Activated CD8-positive, alpha-beta T cell treated with anti-CD3 and anti-CD28 coated beads for 36 hours (primary cell): ENCODE data around the gene CNOT1. TPM values are rescaled to one million over a fixed set of nuclear protein-coding genes. Genes with fewer than 3 reads are reported as not detected.

Experiments used
- ATAC-seq: fragments of 200-7000 bp; cut with Tn5 transposase; one replicate; pipeline ENCODE4 v1.10.0; 2021; ENCODE audit warnings: mild to moderate bottlenecking, moderate library complexity
- CTCF ChIA-PET: fragments of 350-600 bp; sonication (Branson Sonifier 250); formaldehyde crosslinking; loops from one replicate; lab custom pipeline; 2021; ENCODE audit warnings: antibody characterized with exemption; lab: Charles Lee
- POLR2A ChIA-PET: fragments of 350-600 bp; sonication (Branson Sonifier 250); formaldehyde crosslinking; loops from one replicate; lab custom pipeline; 2021; ENCODE audit warnings: antibody characterized with exemption; lab: Charles Lee
- DNase-seq: peaks from one replicate; pipeline ENCODE4 v3.0.0-alpha.2; 2020
- H3K27ac Mint-ChIP-seq: one replicate; pipeline ENCODE4 v1.8.0; 2021; ENCODE audit warnings: mild to moderate bottlenecking, mixed read lengths
- H3K27me3 Mint-ChIP-seq: one replicate; pipeline ENCODE4 v1.8.0; 2021; ENCODE audit warnings: mixed read lengths
- H3K36me3 Mint-ChIP-seq: one replicate; pipeline ENCODE4 v1.8.0; 2021; ENCODE audit warnings: low read depth, mixed read lengths
- H3K4me1 Mint-ChIP-seq: one replicate; pipeline ENCODE4 v1.8.0; 2021; ENCODE audit warnings: low read depth, mixed read lengths
- H3K4me3 Mint-ChIP-seq: one replicate; pipeline ENCODE4 v1.8.0; 2021; ENCODE audit warnings: mild to moderate bottlenecking, moderate library complexity, mixed read lengths
- H3K9me3 Mint-ChIP-seq: one replicate; pipeline ENCODE4 v1.8.0; 2021; ENCODE audit warnings: mixed read lengths
- intact Hi-C: fragments of 100-400 bp; cut with micrococcal nuclease; formaldehyde crosslinking; loops from one replicate; pipeline ENCODE4 v1.10.0; 2022
- total RNA-seq, 2 experiments: library from RNA; stranded (reverse); gene quantifications; one replicate each; pipeline ENCODE4 v1.2.3, GENCODE V29; 2021
- TF ChIP-seq, protein P1 (sequence below): fragments of 200-600 bp; IDR thresholded peaks from one replicate; pipeline ENCODE4 v1.8.0; 2022; ENCODE audit warnings: antibody characterized with exemption, mild to moderate bottlenecking

Gene CNOT1
- total RNA-seq, 2 experiments from 2014 or later: 274 to 281 TPM

GRCh38 chr16:58635502-58635901 lies 5.9 kb upstream of the CNOT1 start:
- POLR2A ChIA-PET: no interaction called here
- DNase-seq: no peak
- intact Hi-C loops: no loop called here
- TF ChIP-seq, protein P1, sequence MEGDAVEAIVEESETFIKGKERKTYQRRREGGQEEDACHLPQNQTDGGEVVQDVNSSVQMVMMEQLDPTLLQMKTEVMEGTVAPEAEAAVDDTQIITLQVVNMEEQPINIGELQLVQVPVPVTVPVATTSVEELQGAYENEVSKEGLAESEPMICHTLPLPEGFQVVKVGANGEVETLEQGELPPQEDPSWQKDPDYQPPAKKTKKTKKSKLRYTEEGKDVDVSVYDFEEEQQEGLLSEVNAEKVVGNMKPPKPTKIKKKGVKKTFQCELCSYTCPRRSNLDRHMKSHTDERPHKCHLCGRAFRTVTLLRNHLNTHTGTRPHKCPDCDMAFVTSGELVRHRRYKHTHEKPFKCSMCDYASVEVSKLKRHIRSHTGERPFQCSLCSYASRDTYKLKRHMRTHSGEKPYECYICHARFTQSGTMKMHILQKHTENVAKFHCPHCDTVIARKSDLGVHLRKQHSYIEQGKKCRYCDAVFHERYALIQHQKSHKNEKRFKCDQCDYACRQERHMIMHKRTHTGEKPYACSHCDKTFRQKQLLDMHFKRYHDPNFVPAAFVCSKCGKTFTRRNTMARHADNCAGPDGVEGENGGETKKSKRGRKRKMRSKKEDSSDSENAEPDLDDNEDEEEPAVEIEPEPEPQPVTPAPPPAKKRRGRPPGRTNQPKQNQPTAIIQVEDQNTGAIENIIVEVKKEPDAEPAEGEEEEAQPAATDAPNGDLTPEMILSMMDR: no peak
- H3K27me3 Mint-ChIP-seq: peaks cover 1% of the 10 kb centered on the region
- no peak overlapping the region for H3K4me3 Mint-ChIP-seq
- no peaks in the 10 kb centered on the region for H3K36me3 Mint-ChIP-seq
- no peaks in the 10 kb centered on the region for H3K9me3 Mint-ChIP-seq
- CTCF ChIA-PET: interaction anchor here (1.2 to 2.5 kb wide), 2 partner anchors 26 to 49 kb away, joined by 3 to 6 read pairs; partner anchors contain the start of gene SLC38A7
- peaks cover 6% of the 10 kb centered on the region for H3K4me1 Mint-ChIP-seq
- ATAC-seq: no peak
- no peak overlapping the region for H3K27ac Mint-ChIP-seq

DNA sequence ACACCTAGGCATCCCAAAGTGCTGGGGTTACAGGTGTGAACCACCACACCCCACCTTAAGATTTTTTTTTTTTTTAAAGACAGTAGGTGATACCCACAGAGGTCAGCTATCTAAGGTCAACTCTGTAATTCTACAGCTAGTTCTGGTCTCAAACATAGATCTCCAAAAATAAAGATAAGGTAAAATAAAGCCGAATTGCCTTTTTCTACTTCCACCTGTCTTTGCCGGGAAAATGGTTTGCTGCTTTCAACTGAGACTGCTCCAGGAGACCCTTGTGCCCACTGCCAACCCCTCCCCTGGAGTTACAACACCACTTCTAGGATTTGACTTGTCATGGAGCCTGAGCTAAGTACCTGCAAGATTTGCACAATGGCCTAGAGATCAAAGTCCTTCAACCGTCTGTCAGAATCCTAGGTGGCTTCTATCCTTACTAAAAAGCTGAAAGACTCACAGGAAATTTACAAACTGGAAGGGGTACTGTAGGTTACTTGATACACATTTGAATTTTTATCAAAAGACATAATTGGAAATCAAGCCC lies 4.7 kb upstream of the CNOT1 start:
- no peaks in the 10 kb centered on the region for H3K27me3 Mint-ChIP-seq
- H3K36me3 Mint-ChIP-seq: peaks cover 4% of the 10 kb centered on the region
- H3K27ac Mint-ChIP-seq: no peak overlapping the region
- ChIA-PET CTCF (interaction anchor here (2.5 kb wide), 1 partner anchor 27 kb away, joined by 6 read pairs; no protein-coding TSS in a partner anchor), POLR2A (no interaction called here)
- H3K4me1 Mint-ChIP-seq: peaks cover 10% of the 10 kb centered on the region
- intact Hi-C loops: no loop called here
- ATAC-seq (no peak), DNase-seq (no peak)
- TF ChIP-seq, protein P1: no peak
- H3K9me3 Mint-ChIP-seq: no peaks in the 10 kb centered on the region
- no peak overlapping the region for H3K4me3 Mint-ChIP-seq

GRCh38 chr16:58628845-58629732 lies 537 bp downstream of the CNOT1 start:
- Mint-ChIP-seq H3K4me1 (peaks cover 29% of the 10 kb centered on the region), H3K9me3 (no peaks in the 10 kb centered on the region)

GRCh38 chr16:58624209-58624608 lies 5.4 kb downstream of the CNOT1 start:
- no peak overlapping the region for H3K4me3 Mint-ChIP-seq
- H3K27ac Mint-ChIP-seq: no peak overlapping the region
- TF ChIP-seq, protein P1: no peak
- POLR2A ChIA-PET: interaction anchor here (1.1 kb wide), 1 partner anchor 82 kb away, joined by 3 read pairs; no protein-coding TSS in a partner anchor
- DNase-seq (no peak), ATAC-seq (no peak)
- no peaks in the 10 kb centered on the region for H3K27me3 Mint-ChIP-seq
- peaks cover 31% of the 10 kb centered on the region for H3K4me1 Mint-ChIP-seq
- intact Hi-C loops: no loop called here
- CTCF ChIA-PET: no interaction called here
- peaks cover 54% of the 10 kb centered on the region for H3K36me3 Mint-ChIP-seq
- no peaks in the 10 kb centered on the region for H3K9me3 Mint-ChIP-seq

More at GRCh38 chr16:58628845-58629732, 537 bp downstream of the CNOT1 start:
- ATAC-seq: peak; percentile 0
- Mint-ChIP-seq H3K27me3 (no peaks in the 10 kb centered on the region), H3K27ac (peak overlapping the region; percentile 100), H3K4me3 (peak overlapping the region; percentile 100), H3K36me3 (peaks cover 33% of the 10 kb centered on the region)
- peak; percentile 71 for DNase-seq
- intact Hi-C loops: no loop called here
- ChIA-PET CTCF (interaction anchor here (1.4 kb wide), 2 partner anchors 117 to 127 kb away, joined by 7 read pairs; no protein-coding TSS in a partner anchor), POLR2A (interaction anchor here (0.6 to 3.1 kb wide), 11 partner anchors 8 to 115 kb away, joined by 3 to 29 read pairs (median 3); partner anchors contain the start of genes GOT2 and SETD6)
- TF ChIP-seq, protein P1: no peak
